Breast epithelium (tissue), 4 donors: ENCODE measurements around the gene PSMD10. TPM values are rescaled to one million over a fixed set of nuclear protein-coding genes. Genes with fewer than 3 reads are reported as not detected.

ENCODE experiments used
- DNase-seq, 2 donors: peaks; one replicate each; pipeline ENCODE4 v3.0.0-alpha.2; 2019; ENCODE audit warnings: low spot score in 2 of 2
- H3K27ac ChIP-seq, 2 donors: fragments of 200-600 bp; sonication (generic) in 1 of 2; one replicate each; pipeline ENCODE4 v1.5.1; 2016 to 2019; ENCODE audit warnings: mild to moderate bottlenecking in 1 of 2
- H3K27me3 ChIP-seq, 2 donors: fragments of 200-600 bp; sonication (generic) in 1 of 2; one replicate each; pipeline versions ENCODE4 v1.5.1 to v1.6.0; 2017 to 2019; ENCODE audit warnings: control low read depth in 1 of 2, mild to moderate bottlenecking in 1 of 2
- H3K36me3 ChIP-seq: fragments of 200-600 bp; one replicate; pipeline ENCODE4 v1.5.1; 2019
- H3K4me1 ChIP-seq, 2 donors: fragments of 200-600 bp; sonication (generic); one replicate each; pipeline ENCODE4 v1.5.1; 2016 to 2019; ENCODE audit warnings: control low read depth in 1 of 2
- H3K4me3 ChIP-seq, 3 donors: fragments of 200-600 bp; sonication (generic); 1 replicate in 2 of 3; 2 replicates in 1 of 3; pipeline ENCODE4 v1.5.1; 2016 to 2019; ENCODE audit warnings: mild to moderate bottlenecking in 3 of 3, moderate library complexity in 2 of 3
- H3K9me3 ChIP-seq, 2 donors: fragments of 200-600 bp; sonication (generic) in 1 of 2; one replicate each; pipeline ENCODE4 v1.5.1; 2016 to 2019; ENCODE audit warnings: control low read depth in 1 of 2
- CTCF ChIP-seq, 3 donors: fragments of 450-650 bp; IDR thresholded peaks; one replicate each; pipeline ENCODE4 v1.5.1; 2016 to 2017; ENCODE audit warnings: antibody characterized with exemption in 3 of 3, mild to moderate bottlenecking in 3 of 3, moderate library complexity in 3 of 3
- POLR2A ChIP-seq: fragments of 450-650 bp; IDR thresholded peaks from one replicate; pipeline ENCODE4 v1.6.1; 2016; ENCODE audit warnings: antibody characterized with exemption, mild to moderate bottlenecking, moderate library complexity
- POLR2AphosphoS5 ChIP-seq, 3 donors: sonication (generic); formaldehyde crosslinking; IDR thresholded peaks; one replicate each; pipeline ENCODE4 v1.6.1; 2017; ENCODE audit warnings: antibody characterized with exemption in 3 of 3
- intact Hi-C: fragments of 100-400 bp; cut with DNase I; formaldehyde crosslinking; loops from one replicate; pipeline ENCODE4 v1.15.1; 2023; ENCODE audit warnings: low total_unique reads
- total RNA-seq, 3 donors: library from RNA; depleted of rRNA; stranded (reverse); fragments of >200 nt; gene quantifications; one replicate each; pipeline ENCODE4 v1.1.0, GENCODE V29; 2016

PSMD10 gene
- total RNA-seq, 3 donors from 2014 or later = 36.1 to 39.0 (median 38.6) TPM

DNA sequence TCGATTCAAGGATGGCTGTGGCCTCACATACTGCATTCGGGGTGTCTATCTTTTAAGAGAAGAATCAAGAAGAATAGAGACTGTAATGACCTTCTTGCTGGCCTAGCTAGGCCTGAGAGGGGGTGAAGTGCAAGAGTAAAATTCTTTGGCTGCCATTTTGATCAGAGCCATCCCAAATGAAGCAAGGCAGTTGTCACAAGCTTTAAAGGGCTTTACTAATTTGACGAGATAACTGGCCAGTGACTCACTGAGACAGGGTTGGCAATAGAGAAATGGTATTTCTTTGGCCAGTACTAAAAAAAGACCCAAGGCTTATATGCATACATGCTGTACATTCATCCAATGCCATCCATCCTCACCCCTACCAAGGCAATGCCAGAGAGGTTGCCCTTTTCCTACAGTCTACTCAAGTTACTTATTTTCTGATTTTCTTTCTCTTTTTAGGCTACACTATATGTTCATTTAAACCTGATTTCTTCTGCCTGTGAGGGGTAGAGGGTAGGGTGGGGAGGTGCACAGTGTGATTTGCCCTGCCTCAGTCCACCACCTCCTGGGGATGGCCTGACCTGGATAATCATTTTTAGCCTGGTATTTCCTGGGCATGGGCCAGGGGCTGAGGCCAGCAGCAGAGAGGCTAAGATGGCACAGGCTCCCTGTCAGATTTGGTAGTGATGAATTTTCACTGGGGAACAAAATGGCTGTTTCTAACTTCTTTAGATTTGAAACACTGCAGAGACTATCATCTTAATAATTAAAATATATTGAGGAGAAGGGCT lies 32.4 kb upstream of the PSMD10 start:
- H3K27me3 ChIP-seq = peaks cover 0 to 38% of the 10 kb centered on the region in 2 donors
- no peaks in the 10 kb centered on the region for H3K36me3 ChIP-seq
- no peaks in the 10 kb centered on the region for H3K9me3 ChIP-seq
- intact Hi-C loops = no loop called here
- no peak for TF ChIP-seq POLR2A
- no peak for TF ChIP-seq POLR2AphosphoS5 (IDR thresholded peaks at IDR 0.05)
- H3K4me3 ChIP-seq = no peak overlapping the region
- no peak overlapping the region for H3K27ac ChIP-seq
- H3K4me1 ChIP-seq = peaks cover 0 to 4% of the 10 kb centered on the region in 2 donors
- no peak for DNase-seq

GRCh38 chrX:108122748-108123147 lies 31.4 kb upstream of the PSMD10 start:
- TF ChIP-seq POLR2A (no peak), POLR2AphosphoS5 (IDR thresholded peaks at IDR 0.05) (no peak), CTCF (IDR thresholded peaks at IDR 0.05) (no peak)

GRCh38 chrX:108121291-108121690 lies 29.9 kb upstream of the PSMD10 start:
- Histone ChIP-seq H3K36me3 (no peaks in the 10 kb centered on the region), H3K27me3 (peaks cover 0 to 47% of the 10 kb centered on the region in 2 donors), H3K4me1 (peaks cover 0 to 4% of the 10 kb centered on the region in 2 donors), H3K9me3 (no peaks in the 10 kb centered on the region), H3K27ac (no peak overlapping the region), H3K4me3 (no peak overlapping the region)
- TF ChIP-seq POLR2AphosphoS5 (IDR thresholded peaks at IDR 0.05) (no peak), POLR2A (no peak)
- DNase-seq = no peak
- intact Hi-C loops = no loop called here

More at GRCh38 chrX:108122748-108123147, 31.4 kb upstream of the PSMD10 start:
- intact Hi-C loops = no loop called here
- H3K27ac ChIP-seq = peak overlapping the region in 1 of 2 donors; percentile 3
- DNase-seq = peak in 1 of 2 donors; percentile 26
- H3K4me1 ChIP-seq = peaks cover 0 to 4% of the 10 kb centered on the region in 2 donors
- H3K9me3 ChIP-seq = no peaks in the 10 kb centered on the region
- peaks cover 0 to 49% of the 10 kb centered on the region in 2 donors for H3K27me3 ChIP-seq
- no peak overlapping the region for H3K4me3 ChIP-seq
- no peaks in the 10 kb centered on the region for H3K36me3 ChIP-seq

- Histone ChIP-seq H3K27me3 (peaks cover 0 to 59% of the 10 kb centered on the region in 2 donors), H3K27ac (no peak overlapping the region), H3K4me3 (no peak overlapping the region), H3K36me3 (no peaks in the 10 kb centered on the region), H3K4me1 (peaks cover 0 to 4% of the 10 kb centered on the region in 2 donors), H3K9me3 (no peaks in the 10 kb centered on the region)
- TF ChIP-seq POLR2A (no peak), POLR2AphosphoS5 (IDR thresholded peaks at IDR 0.05) (no peak), CTCF (IDR thresholded peaks at IDR 0.05) (no peak)
- intact Hi-C loops = no loop called here
- DNase-seq = no peak
Measured at GRCh38 chrX:108117988-108118387, 26.6 kb upstream of the PSMD10 start.

GRCh38 chrX:108114541-108114940 lies 23.2 kb upstream of the PSMD10 start:
- H3K4me1 ChIP-seq = no peaks in the 10 kb centered on the region

More at GRCh38 chrX:108114541-108114940, 23.2 kb upstream of the PSMD10 start:
- H3K27ac ChIP-seq = no peak overlapping the region
- no peak overlapping the region for H3K4me3 ChIP-seq
- no peak for DNase-seq
- H3K36me3 ChIP-seq = no peaks in the 10 kb centered on the region
- intact Hi-C loops = no loop called here
- TF ChIP-seq CTCF (IDR thresholded peaks at IDR 0.05) (no peak), POLR2A (no peak), POLR2AphosphoS5 (IDR thresholded peaks at IDR 0.05) (no peak)
- peaks cover 0 to 65% of the 10 kb centered on the region in 2 donors for H3K27me3 ChIP-seq
- H3K9me3 ChIP-seq = no peaks in the 10 kb centered on the region
